GM12878 (cell line): ENCODE measurements around the gene TCOF1. TPM values are rescaled to one million over a fixed set of nuclear protein-coding genes. Genes with fewer than 3 reads are reported as not detected.

Experiments used
- ATAC-seq: fragments of 200-7000 bp; cut with Tn5 transposase; 3 replicates; pipeline ENCODE4 v1.9.1; 2020; ENCODE audit warnings: mild to moderate bottlenecking, moderate library complexity
- BruUV-seq: library from RNA; stranded (reverse); fragments of 400-500 nt; replicated peaks from 2 replicates; lab custom pipeline; 2021; lab: Mats Ljungman, UMichigan
- CTCF ChIA-PET: fragments of 300-600 bp; sonication (Branson Sonifier 250); formaldehyde crosslinking; extraction: SDS; loops from one replicate; lab custom pipeline; 2021; ENCODE audit warnings: inconsistent platforms; lab: Yijun Ruan, JAX
- POLR2A ChIA-PET: fragments of 350-600 bp; formaldehyde crosslinking; extraction: SDS; loops from one replicate; lab custom pipeline; 2021; ENCODE audit warnings: inconsistent platforms; lab: Charles Lee
- RAD21 ChIA-PET: fragments of 300-600 bp; sonication (Branson Sonifier 250); formaldehyde crosslinking; loops from one replicate; lab custom pipeline; 2023; ENCODE audit warnings: antibody characterized with exemption; ENCODE audit not compliant: unreplicated experiment; lab: Charles Lee
- SMC1A ChIA-PET: fragments of 300-600 bp; sonication (Branson Sonifier 250); formaldehyde crosslinking; loops from one replicate; lab custom pipeline; 2023; ENCODE audit not compliant: unreplicated experiment, uncharacterized antibody; lab: Charles Lee
- DNase-seq: peaks from one replicate; pipeline ENCODE4 v3.0.0-alpha.2; 2011; ENCODE audit warnings: low read depth, low spot score
- FAIRE-seq: peaks from 3 replicates; lab custom pipeline; 2011; peaks lifted over from hg19 to GRCh38; lab: Jason Lieb, UNC
- H2AFZ ChIP-seq: 2 replicates; pipeline ENCODE4 v1.6.0; 2011; ENCODE audit warnings: low read depth, low read length, control low read depth; ENCODE audit not compliant: control insufficient read depth
- H3K27ac ChIP-seq: 2 replicates; pipeline ENCODE4 v1.5.1; 2011; ENCODE audit warnings: control low read depth; ENCODE audit not compliant: control insufficient read depth, insufficient read depth
- H3K27me3 ChIP-seq, 2 experiments: replicated peaks in 1 of 2; 2 replicates each; pipeline versions ENCODE4 v1.6.0 to v1.6.1; 2011; ENCODE audit warnings: low read length in 1 of 2; ENCODE audit not compliant: control insufficient read depth in 2 of 2, insufficient read depth in 2 of 2
- H3K36me3 ChIP-seq, 2 experiments: 2 replicates each; pipeline ENCODE4 v1.5.1; 2011; ENCODE audit warnings: low read length in 1 of 2; ENCODE audit not compliant: control insufficient read depth in 2 of 2, insufficient read depth in 2 of 2
- H3K4me1 ChIP-seq: 2 replicates; pipeline ENCODE4 v1.6.1; 2011; ENCODE audit warnings: mild to moderate bottlenecking, low read length, moderate library complexity, mixed read lengths; ENCODE audit not compliant: control insufficient read depth, insufficient read depth
- H3K4me2 ChIP-seq: 2 replicates; pipeline ENCODE4 v1.6.0; 2011; ENCODE audit warnings: control low read depth; ENCODE audit not compliant: control insufficient read depth, insufficient read depth
- H3K4me3 ChIP-seq: fragments of 200-600 bp; sonication (generic); 2 replicates; pipeline ENCODE4 v1.5.1; 2016
- H3K79me2 ChIP-seq: 2 replicates; pipeline ENCODE4 v1.6.0; 2011; ENCODE audit warnings: low read length; ENCODE audit not compliant: control insufficient read depth, insufficient read depth
- H3K9ac ChIP-seq: 2 replicates; pipeline ENCODE4 v1.8.0; 2011; ENCODE audit warnings: low read length, control low read depth, mixed read lengths; ENCODE audit not compliant: control insufficient read depth, insufficient read depth
- H3K9me3 ChIP-seq: replicated peaks from 3 replicates; pipeline ENCODE4 v1.5.1; 2011; ENCODE audit warnings: mild to moderate bottlenecking, low read length; ENCODE audit not compliant: control insufficient read depth, insufficient read depth
- H4K20me1 ChIP-seq: 2 replicates; pipeline ENCODE4 v1.6.0; 2011; ENCODE audit not compliant: control insufficient read depth, insufficient read depth
- POLR2A ChIP-seq: IDR thresholded peaks from 2 replicates; pipeline ENCODE4 v1.6.1; 2011; ENCODE audit warnings: low read depth, mild to moderate bottlenecking, low read length
- POLR2AphosphoS2 ChIP-seq: IDR thresholded peaks from 2 replicates; pipeline ENCODE4 v1.6.1; 2011; ENCODE audit warnings: low read depth, mild to moderate bottlenecking, low read length, improper control_type of control experiment, moderate library complexity
- POLR2AphosphoS5 ChIP-seq: IDR thresholded peaks from 2 replicates; pipeline ENCODE4 v1.6.1; 2011; ENCODE audit warnings: mild to moderate bottlenecking, low read length, inconsistent platforms
- YY1 ChIP-seq: IDR thresholded peaks from 2 replicates; pipeline ENCODE4 v1.6.1; 2011; ENCODE audit warnings: low read depth, mild to moderate bottlenecking, low read length
- ZNF274 ChIP-seq: IDR thresholded peaks from one replicate; pipeline ENCODE4 v1.8.0; 2011; ENCODE audit not compliant: insufficient read length, insufficient read depth
- WGBS: methylation state at CpG from one replicate; pipeline ENCODE4 v1.1.6; 2016; ENCODE audit warnings: low lambda C conversion rate; ENCODE audit not compliant: insufficient replicate concordance, insufficient coverage; ENCODE audit errors: missing lambda C conversion rate; 5-methylcytosine and 5-hydroxymethylcytosine counted together
- in situ Hi-C: fragments of 300-500 bp; cut with MboI; formaldehyde crosslinking; loops from 9 replicates; pipeline ENCODE4 v1.14.3; 2018; ENCODE audit warnings: mixed read lengths
- intact Hi-C: fragments of 100-400 bp; cut with micrococcal nuclease; formaldehyde crosslinking; loops from one replicate; pipeline ENCODE4 v1.14.2; 2022; ENCODE audit not compliant: unreplicated experiment
- polyA plus RNA-seq, 11 experiments: library from polyadenylated mRNA; depleted of rRNA in 4 of 11; unstranded in 6 of 11; stranded (reverse) in 5 of 11; fragments of >200 nt; fragmentation: Nextera tagmentation in 4 of 11; fragmentation: Illumina TruSeq in 1 of 11; extraction: Ambion mirVana in 4 of 11; extraction: Trizol in 1 of 11; gene quantifications; 1 replicate in 1 of 11; 2 replicates in 10 of 11; pipeline versions ENCODE4 v1.2.1 to v1.2.3, GENCODE V29; 2011 to 2016; ENCODE audit warnings: inconsistent platforms in 2 of 11, missing spikeins in 2 of 11, low read depth in 1 of 11
- total RNA-seq, 4 experiments: library from RNA; depleted of rRNA in 3 of 4; stranded (reverse); fragments of >200 nt in 3 of 4; fragmentation: Illumina TruSeq in 1 of 4; extraction: Trizol in 1 of 4; gene quantifications; 2 replicates each; pipeline versions ENCODE4 v1.2.1 to v1.2.3, GENCODE V29; 2013 to 2021
- TF ChIP-seq, protein P1 (sequence below): IDR thresholded peaks from 2 replicates; pipeline ENCODE4 v1.6.1; 2012; ENCODE audit warnings: low read depth, low read length, improper control_type of control experiment

TCOF1 gene
- total and polyA plus RNA-seq, 10 of the 15 experiments (the other 5 are each of a cell fraction or from before 2014, with no cell fraction given), result 8.7 to 83.9 (median 38.9) TPM

DNA sequence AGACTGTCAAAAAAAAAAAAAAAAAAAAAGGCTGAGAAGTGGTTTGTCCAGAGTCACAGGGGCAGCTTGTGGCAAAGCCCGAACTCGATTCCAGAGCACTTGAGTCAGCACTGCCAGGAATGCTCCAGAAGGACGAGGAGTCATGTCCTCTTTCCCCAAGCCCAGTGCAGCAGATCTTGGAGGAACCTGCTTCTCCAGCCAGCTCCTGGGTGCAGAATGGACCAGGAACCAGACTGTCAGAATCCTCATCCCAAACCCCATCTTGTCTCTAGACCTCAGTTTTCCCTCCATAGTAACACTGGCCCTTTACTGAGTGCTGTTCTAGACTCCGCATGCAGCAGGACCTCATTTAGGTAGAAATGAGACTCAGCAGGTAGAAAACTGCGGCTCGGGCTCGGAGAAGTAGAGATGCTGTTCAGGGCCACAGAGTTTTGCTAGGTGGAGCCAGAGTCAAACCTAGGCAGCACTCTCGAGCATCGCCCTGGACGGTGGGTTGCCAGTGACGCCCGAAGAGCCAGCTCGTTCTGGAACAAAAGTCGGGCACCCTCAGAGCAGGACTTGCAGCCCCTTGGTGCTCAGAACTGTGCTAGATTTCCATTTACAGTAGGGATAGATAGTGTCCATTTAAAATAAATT, 39.8 kb downstream of the TCOF1 start:
- SMC1A ChIA-PET, result interaction anchor here (0.8 to 8.1 kb wide), 7 partner anchors 9 to 53 kb away, joined by 3 to 127 read pairs (median 4); partner anchors contain the start of gene TCOF1

More for the DNA sequence above, 39.8 kb downstream of the TCOF1 start:
- Histone ChIP-seq H3K9ac (no peak overlapping the region), H3K4me3 (no peak overlapping the region)
- whole genome bisulfite sequencing, result 96% methylated on average over 14 of the region's 14 CpGs
- TF ChIP-seq ZNF274 (no peak), POLR2AphosphoS5 (peak; percentile 80; the same call in 1 of the 2 replicates), YY1 (no peak), POLR2A (peak; percentile 67), POLR2AphosphoS2 (peak; percentile 30; the same call in 1 of the 2 replicates)
- TF ChIP-seq, protein P1, sequence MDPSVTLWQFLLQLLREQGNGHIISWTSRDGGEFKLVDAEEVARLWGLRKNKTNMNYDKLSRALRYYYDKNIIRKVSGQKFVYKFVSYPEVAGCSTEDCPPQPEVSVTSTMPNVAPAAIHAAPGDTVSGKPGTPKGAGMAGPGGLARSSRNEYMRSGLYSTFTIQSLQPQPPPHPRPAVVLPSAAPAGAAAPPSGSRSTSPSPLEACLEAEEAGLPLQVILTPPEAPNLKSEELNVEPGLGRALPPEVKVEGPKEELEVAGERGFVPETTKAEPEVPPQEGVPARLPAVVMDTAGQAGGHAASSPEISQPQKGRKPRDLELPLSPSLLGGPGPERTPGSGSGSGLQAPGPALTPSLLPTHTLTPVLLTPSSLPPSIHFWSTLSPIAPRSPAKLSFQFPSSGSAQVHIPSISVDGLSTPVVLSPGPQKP, result no peak
- TF ChIP-seq, all 136 proteins: peak for 3
- no peak overlapping the region for H2AFZ ChIP-seq
- POLR2A ChIA-PET, result interaction anchor here (4.9 kb wide), 1 partner anchor 38 kb away, joined by 39 read pairs; no protein-coding TSS in a partner anchor
- intact Hi-C loops (no loop called here), in situ Hi-C loops (no loop called here)
- RAD21 ChIA-PET, result interaction anchor here (0.9 to 8.6 kb wide), 5 partner anchors 9 to 53 kb away, joined by 3 to 115 read pairs (median 8); partner anchors contain the start of gene CD74
- no peaks in the 10 kb centered on the region for H3K9me3 ChIP-seq
- peaks cover 35 to 39% of the 10 kb centered on the region in 2 experiments for H3K36me3 ChIP-seq
- H3K4me1 ChIP-seq, result peaks cover 10% of the 10 kb centered on the region
- H3K4me2 ChIP-seq, result no peak overlapping the region
- DNase-seq, result no peak
- BruUV-seq, result no TSS peak
- no peak for ATAC-seq
- H3K27me3 ChIP-seq, result no peaks in the 10 kb centered on the region
- no peak overlapping the region for H3K27ac ChIP-seq
- CTCF ChIA-PET, result interaction anchor here (0.7 to 14.0 kb wide), 14 partner anchors 8 to 60 kb away, joined by 3 to 274 read pairs (median 6); partner anchors contain the start of gene CD74
- peaks cover 12% of the 10 kb centered on the region for H4K20me1 ChIP-seq
- H3K79me2 ChIP-seq, result no peaks in the 10 kb centered on the region
- FAIRE-seq, result no peak
